ENCODE data around the gene SHROOM3. TPM values are rescaled to one million over a fixed set of nuclear protein-coding genes. Genes with fewer than 3 reads are reported as not detected.
"Not testable (repeated sequence)": the region's sequence is repeated elsewhere in the genome, so short reads cannot be mapped to it uniquely, and the experiment has no call there.

The SHROOM3 gene
- total and polyA plus RNA-seq, 12 donors: 1.1 to 16.2 (median 8.8) TPM

DNA sequence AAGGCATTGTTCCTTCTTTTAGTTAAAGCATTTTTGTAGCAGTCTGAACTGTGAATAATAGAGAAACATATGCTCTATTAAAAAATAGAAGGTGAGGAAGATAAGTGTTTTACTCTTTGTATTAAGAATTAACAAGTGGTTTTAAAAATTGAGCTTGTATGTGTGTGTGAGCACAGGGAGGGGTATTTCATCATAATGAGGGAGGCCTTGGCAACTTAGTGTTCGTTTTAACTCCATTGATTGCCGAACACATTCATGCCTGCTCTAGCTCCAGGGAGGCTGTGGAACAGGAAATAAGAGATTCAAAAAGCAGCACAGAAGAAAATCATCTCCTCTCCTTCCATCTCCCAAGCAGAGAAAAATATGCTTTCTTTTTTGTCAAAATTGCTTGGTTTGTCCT is 14.8 kb downstream of the SHROOM3 start:
- Histone ChIP-seq H3K27me3 (no peaks in the 10 kb centered on the region), H3K9me3 (replicated peaks in 1 of 3) (no peaks in the 10 kb centered on the region), H3K4me3 (no peak overlapping the region), H3K36me3 (replicated peaks in 1 of 2) (no peaks in the 10 kb centered on the region), H3K27ac (no peak overlapping the region), H3K4me1 (replicated peaks in 1 of 2) (no peaks in the 10 kb centered on the region)
- DNase-seq: no peak
- intact Hi-C loops (cut with DNase I): no loop called here
- 64 to 68% (median 67%) methylated on average over 2 of the region's 2 CpGs for WGBS, 4 donors
- TF ChIP-seq POLR2A (IDR thresholded peaks at IDR 0.05) (no peak), CTCF (IDR thresholded peaks at IDR 0.05) (no peak)

GRCh38 chr4:76453232-76453631 is 18.2 kb downstream of the SHROOM3 start:
- no peak overlapping the region for H3K27ac ChIP-seq
- no peaks in the 10 kb centered on the region for H3K9me3 ChIP-seq (replicated peaks in 1 of 3)
- no peak for DNase-seq
- intact Hi-C loops (cut with DNase I): no loop called here
- TF ChIP-seq CTCF (IDR thresholded peaks at IDR 0.05): no peak
- TF ChIP-seq POLR2A (IDR thresholded peaks at IDR 0.05): no peak
- no peaks in the 10 kb centered on the region for H3K36me3 ChIP-seq (replicated peaks in 1 of 2)
- H3K27me3 ChIP-seq: no peaks in the 10 kb centered on the region
- WGBS, 4 donors: 67 to 86% (median 76%) methylated on average over 2 of the region's 2 CpGs
- H3K4me3 ChIP-seq: no peak overlapping the region
- H3K4me1 ChIP-seq (replicated peaks in 1 of 2): no peaks in the 10 kb centered on the region

GRCh38 chr4:76454073-76454472 is 19.0 kb downstream of the SHROOM3 start:
- WGBS, 4 donors: 84 to 92% (median 91%) methylated on average over 6 of the region's 6 CpGs
- DNase-seq; intact Hi-C loops (cut with DNase I); H3K27ac ChIP-seq; H3K36me3 ChIP-seq (replicated peaks in 1 of 2); H3K27me3 ChIP-seq; H3K4me1 ChIP-seq (replicated peaks in 1 of 2); H3K4me3 ChIP-seq; H3K9me3 ChIP-seq (replicated peaks in 1 of 3): not testable (repeated sequence)

GRCh38 chr4:76457885-76458284 is 22.9 kb downstream of the SHROOM3 start:
- no peak for DNase-seq
- no peaks in the 10 kb centered on the region for H3K9me3 ChIP-seq (replicated peaks in 1 of 3)
- H3K4me1 ChIP-seq (replicated peaks in 1 of 2): no peaks in the 10 kb centered on the region
- WGBS, 4 donors: 76 to 90% (median 83%) methylated on average over 7 of the region's 7 CpGs
- H3K27me3 ChIP-seq: no peaks in the 10 kb centered on the region
- H3K4me3 ChIP-seq: no peak overlapping the region
- no peak for TF ChIP-seq POLR2A (IDR thresholded peaks at IDR 0.05)
- TF ChIP-seq CTCF (IDR thresholded peaks at IDR 0.05): no peak
- H3K36me3 ChIP-seq (replicated peaks in 1 of 2): no peaks in the 10 kb centered on the region
- H3K27ac ChIP-seq: no peak overlapping the region
- intact Hi-C loops (cut with DNase I): no loop called here

DNA sequence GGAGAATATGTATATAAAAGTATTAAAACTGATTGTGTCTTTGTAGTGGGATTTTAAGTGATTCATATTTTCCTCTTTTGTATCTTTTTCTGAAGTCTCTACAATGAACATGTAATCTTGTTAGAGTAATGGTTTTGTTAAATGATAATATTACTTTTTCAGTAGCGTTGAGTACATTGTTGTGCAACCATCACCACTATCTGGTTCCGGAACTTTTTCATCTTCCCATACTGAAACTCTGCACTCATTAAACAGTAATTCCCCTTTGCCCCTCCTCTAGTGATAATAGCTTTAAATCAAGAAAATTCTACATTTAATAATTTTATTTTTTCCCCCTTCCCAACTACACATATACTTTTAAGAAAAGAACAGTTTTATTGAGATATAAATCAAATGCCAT is 23.3 kb downstream of the SHROOM3 start:
- no peaks in the 10 kb centered on the region for H3K27me3 ChIP-seq
- no peak for DNase-seq
- no peaks in the 10 kb centered on the region for H3K9me3 ChIP-seq (replicated peaks in 1 of 3)
- H3K36me3 ChIP-seq (replicated peaks in 1 of 2): no peaks in the 10 kb centered on the region
- H3K4me3 ChIP-seq: no peak overlapping the region
- H3K27ac ChIP-seq: no peak overlapping the region
- intact Hi-C loops (cut with DNase I): no loop called here
- no peaks in the 10 kb centered on the region for H3K4me1 ChIP-seq (replicated peaks in 1 of 2)
- no peak for TF ChIP-seq CTCF (IDR thresholded peaks at IDR 0.05)
- TF ChIP-seq POLR2A (IDR thresholded peaks at IDR 0.05): no peak
- WGBS, 4 donors: 74 to 92% (median 85%) methylated on average over 2 of the region's 2 CpGs

Data from adrenal gland (tissue), 12 donors.